Measurements from ENCODE around the gene RAD23B.

GRCh38 chr9:107260437-107261081 lies 22.5 kb upstream of the RAD23B start:
- TF ChIP-seq CTCF (IDR thresholded peaks at IDR 0.05) (no peak), POLR2A (IDR thresholded peaks at IDR 0.05) (no peak)

All from right lobe of liver (tissue), 4 donors.